ENCODE measurements around the gene NF2.

NF2 gene

GRCh38 chr22:29630987-29631386 lies 27.6 kb downstream of the NF2 start:
- no peak for DNase-seq (ENCODE audit: low read depth in 2 of 2)

- no peak for DNase-seq (ENCODE audit: low read depth in 2 of 2)
These were observed 28.3 kb downstream of the NF2 start for GRCh38 chr22:29631725-29632124.

GRCh38 chr22:29632672-29633071 lies 29.2 kb downstream of the NF2 start:
- DNase-seq (ENCODE audit: low read depth in 2 of 2) = no peak

GRCh38 chr22:29633514-29634312 lies 30.3 kb downstream of the NF2 start:
- DNase-seq (ENCODE audit: low read depth in 2 of 2) = no peak

- no peak for DNase-seq (ENCODE audit: low read depth in 2 of 2)
These were observed 31.4 kb downstream of the NF2 start for GRCh38 chr22:29634847-29635246.

- DNase-seq (ENCODE audit: low read depth in 2 of 2) = no peak
These were observed 32.4 kb downstream of the NF2 start for GRCh38 chr22:29635734-29636357.

- DNase-seq (ENCODE audit: low read depth in 2 of 2) = no peak
These were observed 33.3 kb downstream of the NF2 start for GRCh38 chr22:29636751-29637150.

- no peak for DNase-seq (ENCODE audit: low read depth in 2 of 2)
These were observed 33.7 kb downstream of the NF2 start for GRCh38 chr22:29637181-29637580.

- no peak for DNase-seq (ENCODE audit: low read depth in 2 of 2)
These were observed 35.2 kb downstream of the NF2 start for GRCh38 chr22:29638678-29639077.

- DNase-seq (ENCODE audit: low read depth in 2 of 2) = no peak
These were observed 35.7 kb downstream of the NF2 start for GRCh38 chr22:29639096-29639495.

GRCh38 chr22:29641042-29641699 lies 37.7 kb downstream of the NF2 start:
- no peak for DNase-seq (ENCODE audit: low read depth in 2 of 2)

- DNase-seq (ENCODE audit: low read depth in 2 of 2) = no peak
These were observed 38.4 kb downstream of the NF2 start for GRCh38 chr22:29641700-29642330.

- DNase-seq (ENCODE audit: low read depth in 2 of 2) = no peak
These were observed 39.3 kb downstream of the NF2 start for GRCh38 chr22:29642694-29643093.

- DNase-seq (ENCODE audit: low read depth in 2 of 2) = no peak
These were observed 44.7 kb downstream of the NF2 start for GRCh38 chr22:29647954-29648737.

GRCh38 chr22:29650370-29650769 lies 46.9 kb downstream of the NF2 start:
- no peak for DNase-seq (ENCODE audit: low read depth in 2 of 2)

- DNase-seq (ENCODE audit: low read depth in 2 of 2) = no peak
These were observed 48.2 kb downstream of the NF2 start for GRCh38 chr22:29651652-29652051.

GRCh38 chr22:29654420-29654819 lies 51.0 kb downstream of the NF2 start:
- DNase-seq (ENCODE audit: low read depth in 2 of 2) = no peak

- no peak for DNase-seq (ENCODE audit: low read depth in 2 of 2)
These were observed 51.4 kb downstream of the NF2 start for GRCh38 chr22:29654882-29655281.

- no peak for DNase-seq (ENCODE audit: low read depth in 2 of 2)
These were observed 54.7 kb downstream of the NF2 start for GRCh38 chr22:29658176-29658575.

GRCh38 chr22:29660021-29660420 lies 56.6 kb downstream of the NF2 start:
- DNase-seq (ENCODE audit: low read depth in 2 of 2) = no peak

- no peak for DNase-seq (ENCODE audit: low read depth in 2 of 2)
These were observed 57.9 kb downstream of the NF2 start for GRCh38 chr22:29661336-29661735.
